Measurements from ENCODE around the gene NEK11.
A peak's percentile ranks its signal among the peaks of the same experiment; 100 is the strongest.
"Not testable (repeated sequence)": the region's sequence is repeated elsewhere in the genome, so short reads cannot be mapped to it uniquely, and the experiment has no call there.

NEK11 gene

DNA sequence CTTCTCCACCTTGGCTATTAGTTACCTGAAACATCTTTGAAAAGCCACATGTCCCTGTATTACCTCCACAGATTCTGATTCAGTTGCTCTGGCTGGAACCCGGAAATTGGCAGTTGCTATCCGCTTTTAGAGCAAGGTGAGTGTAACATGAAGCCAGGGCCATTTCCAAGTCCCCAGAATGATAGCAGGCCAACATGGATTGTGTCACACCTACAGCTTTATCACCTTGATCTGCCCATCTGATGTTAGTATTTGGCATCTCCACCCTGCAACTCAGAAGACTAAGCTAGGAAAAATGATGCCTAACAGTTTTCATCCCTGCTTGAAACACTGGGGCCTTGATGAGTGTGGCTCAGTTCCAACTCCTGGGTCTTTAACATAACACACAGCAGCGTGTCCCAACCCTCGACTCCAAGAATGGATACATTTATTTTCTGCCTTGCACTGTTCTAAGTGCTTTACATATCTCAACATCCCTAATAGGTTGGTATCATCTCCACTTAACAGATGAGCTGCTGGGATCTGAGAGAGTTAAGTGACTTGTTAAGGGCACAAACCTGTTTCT, 333.6 kb downstream of the NEK11 start:
- Histone ChIP-seq H3K4me3 (ENCODE audit: severe bottlenecking) (no peak overlapping the region), H3K27me3 (ENCODE audit: insufficient read depth, poor library complexity, severe bottlenecking) (no peaks in the 10 kb centered on the region), H3K4me1 (ENCODE audit: insufficient read depth, poor library complexity, severe bottlenecking) (no peaks in the 10 kb centered on the region), H3K36me3 (ENCODE audit: low read depth) (no peaks in the 10 kb centered on the region), H3K27ac (ENCODE audit: poor library complexity, severe bottlenecking) (no peak overlapping the region), H3K9me3 (ENCODE audit: severe bottlenecking) (no peaks in the 10 kb centered on the region)
- DNase-seq (ENCODE audit: low spot score) (no peak), ATAC-seq (ENCODE audit: low read depth) (no peak)
- TF ChIP-seq CTCF (IDR thresholded peaks at IDR 0.05; ENCODE audit: poor library complexity, severe bottlenecking): no peak

DNA sequence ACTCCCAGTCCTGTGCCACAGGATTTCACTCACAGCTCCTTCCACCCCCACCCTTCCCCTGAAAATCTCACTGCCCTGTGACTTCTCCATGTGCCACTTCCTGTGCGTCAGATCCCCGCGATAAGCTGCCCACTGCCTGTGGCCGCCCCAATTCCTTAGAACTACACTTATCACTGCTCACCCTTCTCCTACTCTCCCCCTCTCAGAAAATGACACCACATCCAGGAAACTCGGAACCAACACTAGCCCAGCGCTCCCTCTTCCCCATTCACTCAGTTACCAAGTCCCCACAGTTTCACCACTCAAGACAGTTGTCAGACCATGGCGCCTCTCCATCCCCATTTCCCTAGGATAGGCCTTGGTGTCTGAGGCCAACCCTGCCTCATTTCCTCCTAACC, 334.4 kb downstream of the NEK11 start:
- H3K27ac ChIP-seq (ENCODE audit: poor library complexity, severe bottlenecking); ATAC-seq (ENCODE audit: low read depth); DNase-seq (ENCODE audit: low spot score); H3K36me3 ChIP-seq (ENCODE audit: low read depth); H3K27me3 ChIP-seq (ENCODE audit: insufficient read depth, poor library complexity, severe bottlenecking); H3K4me3 ChIP-seq (ENCODE audit: severe bottlenecking); H3K9me3 ChIP-seq (ENCODE audit: severe bottlenecking); H3K4me1 ChIP-seq (ENCODE audit: insufficient read depth, poor library complexity, severe bottlenecking): not testable (repeated sequence)

DNA sequence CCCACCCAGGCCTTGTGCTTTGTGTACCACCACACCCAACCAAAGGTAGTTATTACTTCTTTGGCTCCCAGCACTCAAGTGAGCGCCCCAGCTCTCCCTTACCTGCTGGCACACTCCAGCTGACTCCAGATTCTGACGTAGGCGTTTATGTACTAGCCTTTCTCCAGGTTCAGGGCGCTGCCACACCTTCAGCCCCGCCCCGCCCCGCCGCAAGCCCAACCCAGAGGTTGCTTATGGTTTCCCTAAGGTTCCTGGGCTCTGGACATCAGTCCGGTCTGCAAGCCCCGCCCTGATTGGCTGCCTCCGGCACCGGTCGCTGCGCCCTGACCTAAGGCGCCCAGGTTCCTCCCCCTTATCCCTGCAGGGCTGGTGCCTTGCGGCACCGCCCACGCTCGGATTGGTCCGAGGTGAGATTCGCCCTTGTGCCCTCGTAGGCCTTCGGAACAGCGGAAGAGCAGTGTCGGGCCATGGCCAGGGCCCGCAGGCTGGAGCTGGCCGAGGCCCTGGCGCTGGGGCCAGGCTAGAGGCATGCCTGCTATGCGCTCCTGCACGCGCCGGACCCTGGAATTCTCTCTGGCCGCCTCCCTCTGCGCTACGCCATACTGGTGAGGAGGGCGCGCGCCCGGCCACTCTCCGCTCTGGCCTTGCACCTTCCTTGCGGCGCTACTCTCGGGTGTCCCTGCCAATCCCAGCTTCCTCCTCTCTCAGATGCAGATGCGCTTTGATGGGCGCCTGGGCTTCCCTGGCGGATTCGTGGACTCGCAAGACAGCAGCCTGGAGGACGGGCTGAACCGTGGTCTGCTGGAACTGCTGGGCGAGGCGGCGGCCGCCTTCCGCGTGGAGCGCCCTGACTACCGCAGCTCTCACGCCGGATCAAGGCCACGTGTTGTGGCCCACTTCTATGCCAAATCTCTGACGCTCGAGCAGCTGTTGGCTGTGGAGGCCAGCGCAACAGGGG, 335.1 kb downstream of the NEK11 start:
- TF ChIP-seq CTCF (IDR thresholded peaks at IDR 0.05; ENCODE audit: poor library complexity, severe bottlenecking): no peak
- Histone ChIP-seq H3K36me3 (ENCODE audit: low read depth) (no peaks in the 10 kb centered on the region), H3K4me1 (ENCODE audit: insufficient read depth, poor library complexity, severe bottlenecking) (no peaks in the 10 kb centered on the region), H3K27ac (ENCODE audit: poor library complexity, severe bottlenecking) (no peak overlapping the region), H3K27me3 (ENCODE audit: insufficient read depth, poor library complexity, severe bottlenecking) (no peaks in the 10 kb centered on the region), H3K4me3 (ENCODE audit: severe bottlenecking) (peak overlapping the region; percentile 27), H3K9me3 (ENCODE audit: severe bottlenecking) (no peaks in the 10 kb centered on the region)
- peak; percentile 85 for ATAC-seq (ENCODE audit: low read depth)
- DNase-seq (ENCODE audit: low spot score): peak; percentile 73

- no peak for DNase-seq (ENCODE audit: low spot score)
- no peaks in the 10 kb centered on the region for H3K9me3 ChIP-seq (ENCODE audit: severe bottlenecking)
- H3K36me3 ChIP-seq (ENCODE audit: low read depth): no peaks in the 10 kb centered on the region
- H3K27me3 ChIP-seq (ENCODE audit: insufficient read depth, poor library complexity, severe bottlenecking): no peaks in the 10 kb centered on the region
- H3K4me3 ChIP-seq (ENCODE audit: severe bottlenecking): no peak overlapping the region
- no peak overlapping the region for H3K27ac ChIP-seq (ENCODE audit: poor library complexity, severe bottlenecking)
- H3K4me1 ChIP-seq (ENCODE audit: insufficient read depth, poor library complexity, severe bottlenecking): no peaks in the 10 kb centered on the region
- no peak for ATAC-seq (ENCODE audit: low read depth)
- no peak for TF ChIP-seq CTCF (IDR thresholded peaks at IDR 0.05; ENCODE audit: poor library complexity, severe bottlenecking)
Observed at GRCh38 chr3:131363275-131363674, 336.6 kb downstream of the NEK11 start.

DNA sequence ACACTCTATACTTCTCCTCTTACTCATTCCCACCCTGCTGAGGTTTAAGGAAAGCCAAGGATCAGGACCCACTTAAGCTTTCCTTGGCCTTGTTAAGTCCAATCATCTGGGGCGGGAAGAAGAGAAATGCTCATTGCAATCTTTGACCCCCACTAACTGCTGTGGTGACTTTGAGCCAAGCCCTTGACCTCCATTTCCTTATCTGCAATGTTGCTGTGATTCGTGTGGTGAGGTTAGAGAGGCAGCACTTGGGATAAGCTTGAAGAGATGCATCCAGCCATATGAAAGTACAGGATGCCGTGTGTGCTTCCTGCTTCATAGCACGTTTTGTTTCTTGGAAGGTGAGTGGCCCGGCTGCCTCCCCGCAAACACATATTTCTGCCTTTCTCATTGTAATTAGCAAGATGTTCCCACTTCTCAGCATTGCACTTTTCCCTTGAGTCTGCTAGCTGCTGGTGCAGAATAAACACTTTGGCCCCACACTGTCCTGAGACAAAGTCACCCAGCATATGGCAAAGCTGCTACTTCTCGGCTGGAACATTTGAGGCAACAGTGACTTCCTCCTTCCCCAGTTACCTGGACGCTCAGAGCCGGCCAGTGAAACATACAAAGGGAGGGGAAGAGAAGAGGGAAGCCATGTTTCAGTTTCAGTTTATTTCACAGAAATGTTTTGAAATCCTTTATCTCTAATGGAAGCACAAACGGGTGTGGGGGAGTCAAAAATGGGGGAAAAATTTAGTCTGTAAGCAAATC, 344.4 kb downstream of the NEK11 start:
- Histone ChIP-seq H3K27me3 (ENCODE audit: insufficient read depth, poor library complexity, severe bottlenecking) (no peaks in the 10 kb centered on the region), H3K9me3 (ENCODE audit: severe bottlenecking) (no peaks in the 10 kb centered on the region), H3K4me3 (ENCODE audit: severe bottlenecking) (no peak overlapping the region), H3K27ac (ENCODE audit: poor library complexity, severe bottlenecking) (no peak overlapping the region), H3K4me1 (ENCODE audit: insufficient read depth, poor library complexity, severe bottlenecking) (no peaks in the 10 kb centered on the region), H3K36me3 (ENCODE audit: low read depth) (no peaks in the 10 kb centered on the region)
- ATAC-seq (ENCODE audit: low read depth) (no peak), DNase-seq (ENCODE audit: low spot score) (no peak)
- no peak for TF ChIP-seq CTCF (IDR thresholded peaks at IDR 0.05; ENCODE audit: poor library complexity, severe bottlenecking)

All from RWPE2 (cell line).